SHP77 treated with DMSO at 0.1 percent for 48 hours (cell line): ENCODE data around the gene CD82.

ENCODE experiments used
- DNase-seq: peaks from one replicate; lab custom pipeline; 2025; lab: John Stamatoyannopoulos, UW

Gene CD82, protein sequence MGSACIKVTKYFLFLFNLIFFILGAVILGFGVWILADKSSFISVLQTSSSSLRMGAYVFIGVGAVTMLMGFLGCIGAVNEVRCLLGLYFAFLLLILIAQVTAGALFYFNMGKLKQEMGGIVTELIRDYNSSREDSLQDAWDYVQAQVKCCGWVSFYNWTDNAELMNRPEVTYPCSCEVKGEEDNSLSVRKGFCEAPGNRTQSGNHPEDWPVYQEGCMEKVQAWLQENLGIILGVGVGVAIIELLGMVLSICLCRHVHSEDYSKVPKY

DNA sequence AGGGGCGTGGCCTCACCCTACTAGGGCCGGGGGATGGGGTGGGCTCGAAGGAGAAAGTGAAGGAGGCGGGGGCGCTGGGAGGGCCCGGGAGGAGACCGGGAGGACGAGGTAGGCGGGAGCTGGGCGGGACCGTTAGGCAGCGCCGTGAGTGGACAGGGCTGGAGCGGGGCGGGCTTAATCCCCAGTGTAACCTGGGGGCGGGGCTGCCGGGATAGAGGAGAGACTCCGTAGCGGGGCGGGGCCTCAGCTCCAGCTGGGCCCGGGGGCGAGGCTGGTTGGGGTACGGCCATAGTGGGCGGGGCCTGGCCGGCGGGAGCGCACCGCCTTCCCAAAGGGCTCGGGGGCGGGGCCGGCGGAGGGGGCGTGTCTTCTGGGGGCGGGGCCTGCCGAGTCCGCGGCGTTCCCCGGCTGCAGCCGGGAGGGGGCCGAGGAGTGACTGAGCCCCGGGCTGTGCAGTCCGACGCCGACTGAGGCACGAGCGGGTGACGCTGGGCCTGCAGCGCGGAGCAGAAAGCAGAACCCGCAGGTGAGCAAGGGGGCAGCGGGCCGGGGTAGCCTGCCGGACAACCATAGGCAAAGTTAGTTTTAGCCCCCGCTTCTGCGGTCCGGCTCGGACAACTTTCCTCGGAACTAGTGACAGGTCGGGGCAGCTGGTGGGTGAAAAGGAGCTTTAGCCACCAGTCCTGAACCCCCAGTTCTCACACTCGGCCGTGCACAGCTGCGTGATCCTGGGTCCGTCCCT is at the start of gene CD82:
CD82 (plus strand) TSS at position 453 of the 742 bp plus-strand sequence. CDS start 29,000 bp downstream, outside the sequence.
- peak; percentile 88 for DNase-seq

DNA sequence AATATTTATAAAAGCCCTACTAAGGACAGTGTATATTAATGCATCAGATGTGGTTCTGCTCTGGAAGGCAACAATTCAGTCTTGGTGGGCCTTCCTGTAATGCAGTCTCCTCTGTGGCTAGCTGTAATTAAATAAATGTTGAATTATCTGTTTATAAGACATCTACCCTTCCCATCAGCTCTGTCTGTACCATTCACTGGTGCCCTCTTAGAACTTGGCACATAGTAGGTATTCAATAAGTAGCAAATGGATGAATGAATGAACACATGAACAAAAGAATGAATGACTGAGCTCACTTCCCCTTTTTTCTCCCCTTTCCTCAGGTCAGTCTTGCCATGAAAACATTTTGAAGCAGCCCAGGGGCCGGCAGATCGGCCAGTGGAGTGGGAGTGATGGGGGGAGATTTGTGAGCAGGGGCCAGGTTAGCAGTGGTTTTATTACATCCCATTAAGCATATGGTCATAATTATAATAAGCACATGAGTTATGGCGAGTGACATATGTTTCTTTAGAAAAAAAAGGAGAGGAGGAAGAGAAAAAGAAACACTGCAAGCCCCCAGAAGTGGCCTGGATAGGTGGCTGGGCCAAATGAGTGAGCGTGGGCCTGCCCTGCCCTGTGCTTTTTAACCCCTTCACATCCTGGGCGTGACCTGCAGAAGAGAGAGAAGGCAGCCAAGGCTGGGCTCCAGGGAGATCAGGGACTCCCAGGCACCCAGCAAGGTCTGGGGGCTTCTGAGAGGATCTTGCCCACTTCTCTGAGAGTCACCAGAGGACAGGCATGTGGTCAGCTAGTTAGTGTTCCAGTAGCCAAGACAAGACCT is 48.6 kb upstream of the CD82 start:
- DNase-seq: no peak

DNA sequence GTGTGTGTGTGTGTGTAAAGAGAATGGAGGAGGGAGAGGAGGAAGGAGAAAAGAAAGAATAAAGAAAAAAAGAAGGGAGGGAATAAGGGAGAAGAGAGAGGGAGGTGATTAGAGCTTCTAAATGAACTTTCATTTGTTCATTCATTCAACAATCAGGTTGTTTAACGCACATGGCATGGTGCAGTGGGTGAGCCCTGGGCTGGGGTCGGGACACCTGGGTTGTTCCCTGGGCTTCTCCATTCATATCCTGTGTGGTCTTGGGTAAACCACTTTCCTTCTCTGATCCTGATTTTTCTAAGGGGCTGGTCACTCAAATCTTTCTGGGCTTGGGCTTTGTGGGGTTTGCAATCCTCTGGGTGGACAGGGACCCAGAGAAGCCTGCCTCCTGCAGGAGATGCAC is 47.9 kb upstream of the CD82 start:
- DNase-seq: no peak

DNA sequence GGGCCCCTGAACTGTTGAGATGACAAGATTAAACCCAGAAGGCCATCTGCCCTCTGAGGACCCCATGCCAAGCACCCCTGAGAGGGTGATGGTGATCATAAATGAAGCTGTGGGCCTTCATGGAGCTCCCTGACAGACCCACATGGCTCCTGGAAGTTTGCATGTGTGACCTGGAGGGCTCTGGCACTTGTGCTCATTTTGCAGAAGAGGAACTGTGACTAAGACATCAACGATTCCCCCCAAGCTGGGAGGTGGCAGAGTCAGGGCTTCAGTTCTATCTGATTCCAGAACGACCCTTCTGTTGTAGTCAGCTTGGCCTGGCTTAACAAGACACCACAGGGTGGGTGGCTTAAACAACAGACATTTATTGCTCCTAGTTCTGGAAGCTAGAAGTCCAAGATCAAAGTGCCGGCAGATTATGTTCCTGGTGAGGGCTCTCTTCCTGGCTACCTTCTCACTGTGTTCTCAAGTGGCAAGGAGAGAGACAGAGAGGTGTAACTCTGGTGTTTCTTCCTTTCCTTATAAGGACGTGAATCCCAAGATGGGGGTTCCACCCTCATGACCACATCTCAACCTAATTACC is 46.4 kb upstream of the CD82 start:
- no peak for DNase-seq

DNA sequence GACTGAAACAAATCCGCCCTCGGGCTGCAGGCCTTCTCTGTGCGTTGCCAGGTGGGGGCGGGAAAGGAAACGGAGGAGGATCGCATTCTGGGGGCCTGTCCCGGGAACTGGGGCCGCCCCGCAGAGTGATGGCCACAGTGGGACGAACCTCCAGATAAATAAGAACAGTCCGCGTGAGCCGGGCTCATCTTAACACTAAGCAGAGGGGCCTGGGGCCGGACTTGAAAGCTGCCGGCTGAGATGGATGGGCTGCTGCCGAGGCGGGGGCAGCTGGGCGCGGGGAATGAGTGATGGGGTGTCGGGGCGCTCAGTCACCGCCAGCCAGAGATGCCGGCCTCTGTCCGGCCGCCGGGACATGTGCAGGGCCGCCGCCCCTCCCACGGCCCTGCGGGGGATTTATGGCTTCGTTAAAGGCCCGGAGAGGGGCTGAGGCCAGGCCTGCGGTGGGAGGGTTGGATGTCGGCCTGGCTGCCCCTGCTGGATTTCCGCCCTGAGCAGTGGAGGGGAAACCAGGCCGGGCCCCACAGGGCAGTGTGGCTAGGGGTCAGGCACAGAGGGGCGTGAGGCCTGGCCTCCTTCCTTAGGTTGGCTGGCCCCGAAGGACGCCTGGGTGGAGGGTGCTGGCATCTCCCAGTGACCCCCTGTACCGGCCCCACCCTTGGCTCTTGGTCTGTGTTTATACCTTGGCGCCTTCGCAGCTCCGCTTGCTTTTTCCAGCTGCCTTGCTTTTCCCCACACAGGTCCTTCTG is 45.3 kb upstream of the CD82 start:
- DNase-seq: no peak

DNA sequence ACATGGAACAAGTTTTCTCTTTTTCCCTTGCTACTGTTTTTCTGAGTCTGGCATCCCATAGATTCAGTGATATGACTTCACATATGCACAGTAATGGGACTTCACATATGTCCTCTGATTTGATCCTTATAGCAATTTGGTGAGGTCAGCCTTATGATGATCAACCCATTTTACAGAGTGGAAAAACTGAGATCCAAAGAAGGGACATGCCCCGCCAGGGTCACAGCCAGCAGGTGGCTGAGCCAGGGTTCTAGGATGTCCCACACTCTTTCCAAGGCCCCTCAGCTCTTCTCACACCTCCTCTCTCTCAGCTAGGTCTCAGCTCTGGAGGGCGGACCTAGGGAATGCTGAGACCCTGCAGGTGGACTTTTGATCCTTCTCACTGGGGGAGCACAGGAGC is 44.3 kb upstream of the CD82 start:
- DNase-seq: no peak

DNA sequence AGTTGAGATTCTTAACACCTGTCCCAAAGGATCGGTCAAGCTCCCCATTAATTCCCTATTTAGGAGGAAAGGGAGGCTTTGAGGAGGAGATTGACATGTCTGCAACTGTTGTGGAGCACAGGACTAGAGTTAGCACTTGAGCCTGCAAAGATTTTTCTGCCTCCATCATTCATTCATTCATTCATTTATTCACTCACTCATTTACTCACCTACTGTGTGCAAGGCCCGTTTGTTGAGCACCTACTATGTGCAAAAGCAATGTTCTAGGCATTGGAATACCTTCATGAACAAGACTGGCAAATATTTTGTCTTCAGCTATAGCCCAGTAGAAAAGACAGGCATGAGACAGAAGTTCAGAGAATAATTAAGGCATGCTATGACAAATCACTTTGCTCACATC is 43.2 kb upstream of the CD82 start:
- DNase-seq: no peak

DNA sequence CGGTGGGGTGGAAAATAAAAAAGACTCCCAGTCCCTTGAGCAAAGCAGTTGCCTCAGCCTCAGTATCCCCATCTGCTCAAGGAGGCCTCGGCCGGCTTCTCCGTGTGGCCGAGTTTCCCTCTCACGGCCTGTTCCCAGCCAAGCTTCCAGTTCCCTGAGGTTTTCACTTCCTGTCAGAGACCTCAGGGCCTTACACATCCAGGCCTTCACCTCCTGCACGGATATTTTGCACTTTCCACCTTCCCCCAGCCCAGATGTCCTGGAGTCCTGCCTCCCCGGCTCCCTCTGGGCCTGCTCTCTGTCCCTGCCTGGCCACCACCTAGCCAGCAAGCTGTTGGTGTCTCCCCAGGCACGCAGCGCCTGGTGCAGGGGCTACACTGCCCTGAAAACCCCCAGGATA is 41.1 kb upstream of the CD82 start:
- no peak for DNase-seq

DNA sequence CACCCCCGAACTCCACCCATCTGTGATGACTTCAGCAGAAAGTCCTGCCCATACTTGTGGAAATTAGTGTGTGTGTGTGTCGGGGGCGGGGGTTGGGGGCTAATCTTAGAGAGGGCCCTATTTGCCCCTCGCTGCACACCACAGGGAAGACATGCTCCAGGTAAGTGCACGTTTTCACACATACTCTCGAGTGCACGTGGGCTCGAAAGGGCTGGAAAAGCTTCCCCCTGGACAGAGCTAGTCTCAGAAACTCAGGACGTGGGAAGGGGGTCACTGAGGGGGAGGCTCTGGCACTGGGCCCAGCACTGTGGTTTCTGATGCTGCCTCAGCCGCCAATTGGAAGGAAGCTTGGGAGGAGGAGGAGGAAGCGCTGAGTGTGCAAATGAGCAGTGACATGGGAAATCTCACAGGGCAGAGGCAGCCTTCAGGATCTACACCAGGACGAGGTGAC is 40.7 kb upstream of the CD82 start:
- no peak for DNase-seq

DNA sequence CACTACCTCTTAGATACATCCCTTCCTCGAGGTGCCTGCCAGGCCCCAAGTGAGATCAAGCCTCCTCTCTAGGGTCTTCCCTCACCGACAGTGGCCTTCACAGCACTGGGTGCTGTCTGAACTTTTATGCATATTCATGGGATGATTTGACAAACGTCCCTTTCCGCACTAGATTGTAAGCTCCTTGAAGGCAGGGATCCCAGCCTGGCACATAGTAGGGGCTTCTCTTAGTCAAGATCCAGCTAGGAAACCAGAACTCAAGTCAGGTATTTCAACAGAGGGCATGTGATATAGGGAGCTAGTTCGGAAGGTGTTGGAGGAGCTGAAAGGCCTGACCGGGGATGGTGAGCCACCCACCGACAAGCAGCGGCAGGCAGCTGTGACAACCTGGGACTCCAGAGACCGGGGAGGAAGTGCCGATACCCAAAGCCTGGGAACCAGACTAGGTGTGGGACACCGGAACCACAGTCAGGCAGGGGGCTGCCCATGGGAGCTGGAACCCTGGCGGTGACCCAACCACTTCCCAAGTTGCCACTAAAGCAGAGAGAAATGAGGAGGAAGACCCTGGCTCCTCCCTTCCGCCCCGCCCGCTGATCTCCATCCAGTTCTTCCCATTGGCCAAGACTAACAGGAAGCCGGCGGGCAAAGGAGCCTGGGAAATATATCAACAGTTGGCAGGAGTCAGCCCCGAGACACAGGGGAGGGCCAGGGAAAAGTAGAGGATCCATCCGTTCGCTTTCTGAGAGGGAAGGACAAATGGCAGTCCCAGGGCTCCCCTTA is 39.8 kb upstream of the CD82 start:
- DNase-seq: no peak

DNA sequence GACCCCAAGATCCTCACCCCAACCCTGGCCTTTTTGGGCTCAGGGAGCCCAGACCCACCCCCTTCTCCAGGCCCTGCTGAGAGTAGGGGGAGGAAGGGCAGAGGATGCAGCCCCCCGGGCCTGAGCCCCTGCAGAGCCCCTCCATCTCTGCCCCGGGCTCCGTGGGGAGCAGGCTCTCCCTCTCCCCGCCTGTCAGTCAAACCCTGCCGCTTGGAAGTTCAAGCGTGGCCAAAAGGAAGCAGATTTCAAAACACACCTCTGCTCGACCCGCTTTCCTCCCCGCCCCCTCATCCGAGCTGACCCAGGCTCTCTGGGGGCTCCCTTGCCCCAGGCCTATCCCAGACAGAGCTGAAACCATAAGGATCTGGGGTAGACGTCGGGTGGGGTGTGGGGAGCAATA is 39.0 kb upstream of the CD82 start:
- DNase-seq: no peak

DNA sequence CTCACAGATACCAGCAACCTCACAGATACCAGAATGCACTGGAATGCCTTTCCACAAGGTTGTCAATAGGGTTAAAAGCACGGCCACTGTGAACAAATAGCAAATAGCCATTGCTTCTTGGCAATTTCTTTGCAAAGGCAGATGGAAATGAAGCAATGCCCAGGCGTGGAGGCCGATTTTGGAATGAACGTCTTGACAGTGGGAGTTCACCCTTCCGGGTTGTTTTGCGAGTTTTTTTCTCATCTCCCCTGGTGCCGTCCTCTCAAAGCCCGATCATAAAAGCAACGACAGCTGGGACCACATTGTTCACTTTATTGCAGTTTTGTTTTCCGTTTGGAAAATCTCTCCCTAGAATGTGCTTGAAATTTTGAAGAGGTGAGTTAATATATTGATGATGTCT is 38.0 kb upstream of the CD82 start:
- no peak for DNase-seq

DNA sequence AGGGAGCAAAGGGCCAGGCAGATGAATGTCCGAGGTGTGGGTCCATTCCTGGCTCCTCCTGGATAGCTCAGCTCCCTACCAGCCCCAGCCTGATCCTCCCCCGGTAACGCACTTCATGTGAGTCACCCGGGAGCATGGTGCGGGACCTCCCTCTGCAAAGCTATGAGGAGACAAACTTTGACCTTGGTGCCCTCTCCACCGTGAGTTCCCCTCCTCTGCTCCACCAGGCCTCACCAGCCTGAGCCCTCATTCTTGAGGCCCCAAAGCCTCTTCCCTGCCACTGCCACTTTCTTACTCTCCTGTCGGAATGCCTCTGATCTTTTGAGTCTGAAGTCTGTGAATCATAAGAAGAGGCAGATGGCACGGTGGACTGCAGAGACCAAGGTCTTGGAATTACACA is 37.4 kb upstream of the CD82 start:
- DNase-seq: no peak

DNA sequence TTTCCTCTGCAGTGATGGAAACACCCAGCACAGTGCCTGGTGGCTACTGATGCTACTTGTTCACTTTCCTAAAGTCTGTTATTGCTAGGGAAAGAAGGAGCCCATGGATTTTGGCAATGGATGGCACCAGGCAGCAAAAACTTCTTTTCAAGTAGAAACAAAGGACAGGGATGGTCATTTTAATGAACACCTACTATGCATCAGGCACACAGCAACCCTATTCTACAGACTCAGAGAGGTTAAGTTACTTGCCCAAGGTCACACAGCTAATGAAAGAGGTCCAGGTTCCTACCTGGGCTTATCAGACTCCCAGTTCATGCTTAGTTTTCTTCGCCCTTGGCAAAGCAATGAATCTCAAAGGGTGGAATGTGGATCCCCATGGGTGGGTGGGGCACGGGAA is 36.9 kb upstream of the CD82 start:
- DNase-seq: no peak

DNA sequence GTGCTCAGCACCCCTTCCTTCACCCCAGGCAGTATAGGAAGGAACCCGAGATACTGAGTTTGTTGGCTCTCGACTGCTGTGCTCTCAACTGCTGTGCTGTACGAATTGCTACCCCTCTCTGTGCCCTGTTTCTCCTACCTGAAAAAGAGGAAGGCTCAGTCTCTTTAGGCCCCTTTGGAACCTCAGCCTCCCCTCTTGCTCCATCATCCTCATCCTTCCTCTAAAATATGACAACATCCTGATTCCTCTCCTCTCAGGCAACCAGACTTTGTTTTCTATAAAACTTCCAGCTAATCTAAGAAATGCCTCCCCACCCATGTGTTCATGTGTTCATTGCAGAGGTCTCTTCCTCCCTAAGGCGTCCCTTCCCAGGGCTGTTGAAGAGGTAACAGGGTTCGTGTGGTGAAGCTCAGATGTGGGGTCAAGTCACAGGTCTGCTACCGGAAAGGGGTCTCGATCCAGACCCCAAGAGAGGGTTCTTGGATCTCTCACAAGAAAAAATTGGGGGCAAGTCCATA is 35.5 kb upstream of the CD82 start:
- DNase-seq: no peak

DNA sequence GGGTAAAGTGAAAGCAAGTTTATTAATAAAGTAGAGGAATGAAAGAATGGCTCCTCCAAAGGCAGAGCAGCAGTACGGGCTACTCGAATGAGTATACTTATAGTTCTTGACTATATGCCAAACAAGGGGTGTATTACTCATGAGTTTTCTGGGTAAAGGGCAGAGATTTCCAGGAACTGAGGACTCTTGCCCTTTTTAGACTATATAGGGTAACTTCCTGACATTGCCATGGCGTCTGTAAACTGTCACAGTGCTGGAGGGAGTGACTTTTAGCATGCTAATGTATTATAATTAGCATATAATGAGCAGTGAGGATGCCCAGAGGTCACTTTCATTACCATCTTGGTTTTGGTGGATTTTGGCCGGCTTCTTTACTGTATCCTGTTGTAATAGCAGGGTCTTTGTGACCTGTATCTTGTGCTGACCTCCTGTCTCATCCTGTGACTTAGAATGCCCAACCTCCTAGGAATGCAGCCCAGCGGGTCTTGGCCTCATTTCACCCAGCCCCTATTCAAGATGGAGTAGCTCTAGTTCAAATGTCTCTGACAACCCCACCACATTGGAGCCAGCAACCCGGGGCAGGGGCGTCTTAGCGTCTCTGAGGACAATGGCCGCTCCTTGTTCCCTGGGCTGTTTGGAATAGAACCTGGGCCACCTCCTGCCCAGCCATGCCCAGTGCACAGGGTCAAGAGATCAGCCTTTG is 34.9 kb upstream of the CD82 start:
- no peak for DNase-seq

DNA sequence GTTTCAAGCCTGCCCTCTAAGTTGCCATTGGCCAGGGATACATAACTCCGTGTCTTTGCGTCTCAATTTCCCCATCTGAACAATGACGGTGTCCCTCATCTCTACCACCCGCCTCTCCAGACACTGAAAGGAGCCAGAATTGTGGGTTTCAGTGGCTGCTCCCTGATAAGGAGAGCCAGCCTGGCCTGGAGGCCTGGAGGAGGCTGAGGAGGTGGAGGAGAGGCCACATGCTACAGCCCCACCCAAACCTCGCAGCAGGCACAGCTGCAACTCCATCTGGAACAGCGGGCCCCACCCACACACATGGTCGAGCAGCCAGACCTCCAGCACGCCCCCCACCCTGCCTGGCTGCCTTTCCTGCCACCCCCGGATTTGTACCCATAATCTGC is 34.4 kb upstream of the CD82 start:
- DNase-seq: no peak

DNA sequence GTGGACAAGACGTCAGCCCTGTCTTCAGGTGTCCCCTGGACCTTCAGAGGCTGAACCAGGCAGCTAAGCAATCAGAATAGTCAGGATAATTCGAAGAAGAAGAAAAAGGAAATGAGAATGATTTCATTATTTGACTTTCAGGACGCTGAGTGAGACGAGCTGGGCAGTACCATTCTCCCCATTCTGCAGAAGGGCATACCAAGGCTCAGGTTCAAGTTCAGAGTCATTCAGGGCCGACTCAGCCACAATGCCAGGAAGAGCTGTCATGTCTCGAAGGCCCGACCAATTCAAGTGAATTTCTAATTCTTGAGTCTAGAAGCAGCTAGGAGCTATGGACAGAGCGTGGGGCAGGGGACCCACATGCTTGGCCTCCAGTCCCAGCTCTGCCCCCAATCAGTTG is 33.8 kb upstream of the CD82 start:
- no peak for DNase-seq

DNA sequence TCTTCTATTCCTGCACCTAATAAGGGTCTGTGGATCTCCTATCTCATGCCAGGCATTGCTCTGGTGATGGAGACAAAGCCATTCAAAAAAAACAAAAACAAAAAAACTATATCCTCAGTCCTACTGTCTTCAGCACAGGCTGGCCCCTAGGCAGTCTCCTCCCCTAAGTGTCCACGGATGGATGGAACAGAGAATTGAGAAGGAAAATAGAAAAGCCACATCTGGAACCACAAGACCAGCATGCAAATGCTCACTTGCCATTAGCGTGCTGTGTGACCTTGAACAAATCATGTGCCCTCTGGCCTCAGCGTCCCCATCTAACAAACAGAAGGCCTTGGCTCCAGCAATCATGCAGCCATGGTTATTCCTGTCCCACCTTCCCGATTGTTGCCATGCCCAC is 32.7 kb upstream of the CD82 start:
- DNase-seq: no peak
